HG03521 (cell line): ENCODE data around the gene PDZD2.

Experiments
- ATAC-seq: cut with Tn5 transposase; IDR thresholded peaks from one replicate; pipeline ENCODE4 v1.9.1; 2021; ENCODE audit warnings: mild to moderate bottlenecking, moderate library complexity; ENCODE audit not compliant: unreplicated experiment

The PDZD2 gene

GRCh38 chr5:31637851-31638250 is 1.1 kb upstream of the PDZD2 start:
- ATAC-seq: no peak

GRCh38 chr5:31638345-31638744 is 586 bp upstream of the PDZD2 start:
- no peak for ATAC-seq

- no peak for ATAC-seq
Observed at GRCh38 chr5:31639481-31640411, 815 bp downstream of the PDZD2 start.

GRCh38 chr5:31640573-31640972 is 1.6 kb downstream of the PDZD2 start:
- ATAC-seq: no peak

GRCh38 chr5:31641059-31641458 is 2.1 kb downstream of the PDZD2 start:
- no peak for ATAC-seq

- ATAC-seq: no peak
Observed at GRCh38 chr5:31641575-31641974, 2.6 kb downstream of the PDZD2 start.

GRCh38 chr5:31645420-31646081 is 6.6 kb downstream of the PDZD2 start:
- no peak for ATAC-seq

- no peak for ATAC-seq
Observed at GRCh38 chr5:31648326-31648725, 9.4 kb downstream of the PDZD2 start.

GRCh38 chr5:31651241-31651640 is 12.3 kb downstream of the PDZD2 start:
- ATAC-seq: no peak

GRCh38 chr5:31655491-31655890 is 16.6 kb downstream of the PDZD2 start:
- ATAC-seq: no peak

GRCh38 chr5:31656806-31657205 is 17.9 kb downstream of the PDZD2 start:
- no peak for ATAC-seq

GRCh38 chr5:31657315-31657979 is 18.5 kb downstream of the PDZD2 start:
- no peak for ATAC-seq

GRCh38 chr5:31661257-31661656 is 22.3 kb downstream of the PDZD2 start:
- ATAC-seq: no peak

GRCh38 chr5:31663519-31663918 is 24.6 kb downstream of the PDZD2 start:
- ATAC-seq: no peak

GRCh38 chr5:31664566-31664965 is 25.6 kb downstream of the PDZD2 start:
- no peak for ATAC-seq

GRCh38 chr5:31671339-31671741 is 32.4 kb downstream of the PDZD2 start:
- no peak for ATAC-seq

- no peak for ATAC-seq
Observed at GRCh38 chr5:31674371-31674951, 35.5 kb downstream of the PDZD2 start.

- ATAC-seq: no peak
Observed at GRCh38 chr5:31675472-31675871, 36.5 kb downstream of the PDZD2 start.

- no peak for ATAC-seq
Observed at GRCh38 chr5:31678180-31678579, 39.2 kb downstream of the PDZD2 start.

GRCh38 chr5:31680528-31680927 is 41.6 kb downstream of the PDZD2 start:
- ATAC-seq: no peak

- no peak for ATAC-seq
Observed at GRCh38 chr5:31682025-31682424, 43.1 kb downstream of the PDZD2 start.
